ENCODE data around the gene PPP1R2. TPM values are rescaled to one million over a fixed set of nuclear protein-coding genes. Genes with fewer than 3 reads are reported as not detected.
A peak's percentile ranks its signal among the peaks of the same experiment; 100 is the strongest.

PPP1R2 gene
- total and polyA plus RNA-seq, 2 of the 13 experiments (the other 11 are each of a cell fraction or from before 2014, with no cell fraction given), result 36.5 to 86.5 TPM

GRCh38 chr3:195543500-195544229 is 540 bp upstream of the PPP1R2 start (continued):
- peak; percentile 58; the same call in 1 of the 2 replicates for TF ChIP-seq KDM5A (IDR thresholded peaks at IDR 0.05; ENCODE audit: borderline replicate concordance, low read length)
- TF ChIP-seq ZNF225 (CRISPR knock-in tag; IDR thresholded peaks at IDR 0.05), result 0 out of 2 replicates have a peak, but pooled peaks have one; percentile 31
- TF ChIP-seq CSRNP2 (CRISPR knock-in tag; conservative IDR thresholded peaks at IDR 0.05; ENCODE audit: low read depth), result no peak
- no peak for TF ChIP-seq ZNF761 (CRISPR knock-in tag; conservative IDR thresholded peaks at IDR 0.05)
- no peak for TF ChIP-seq NFIB (CRISPR knock-in tag; IDR thresholded peaks at IDR 0.05; ENCODE audit: borderline replicate concordance)
- TF ChIP-seq ZBTB7B (CRISPR knock-in tag; IDR thresholded peaks at IDR 0.05), result peak; percentile 61; the same call in 1 of the 2 replicates
- no peak for TF ChIP-seq ZNF318 (CRISPR knock-in tag; IDR thresholded peaks at IDR 0.05)
- TF ChIP-seq ZMAT3 (CRISPR knock-in tag; conservative IDR thresholded peaks at IDR 0.05), result 0 out of 2 replicates have a peak, but pooled peaks have one; percentile 10
- 0 out of 2 replicates have a peak, but pooled peaks have one; percentile 4 for TF ChIP-seq MEF2D (CRISPR knock-in tag; IDR thresholded peaks at IDR 0.05)
- TF ChIP-seq ZFP91 (CRISPR knock-in tag; IDR thresholded peaks at IDR 0.05; ENCODE audit: borderline replicate concordance), result peak; percentile 26; the same call in 1 of the 2 replicates
- no peak for TF ChIP-seq ZNF546 (CRISPR knock-in tag; conservative IDR thresholded peaks at IDR 0.05)
- TF ChIP-seq ZNF292 (CRISPR knock-in tag; IDR thresholded peaks at IDR 0.05; ENCODE audit: borderline replicate concordance, low read depth), result no peak
- peak; percentile 48; the same call in 1 of the 2 replicates for TF ChIP-seq ZNF605 (CRISPR knock-in tag; IDR thresholded peaks at IDR 0.05)
